ENCODE results near the gene ABHD5.

ABHD5 gene

DNA sequence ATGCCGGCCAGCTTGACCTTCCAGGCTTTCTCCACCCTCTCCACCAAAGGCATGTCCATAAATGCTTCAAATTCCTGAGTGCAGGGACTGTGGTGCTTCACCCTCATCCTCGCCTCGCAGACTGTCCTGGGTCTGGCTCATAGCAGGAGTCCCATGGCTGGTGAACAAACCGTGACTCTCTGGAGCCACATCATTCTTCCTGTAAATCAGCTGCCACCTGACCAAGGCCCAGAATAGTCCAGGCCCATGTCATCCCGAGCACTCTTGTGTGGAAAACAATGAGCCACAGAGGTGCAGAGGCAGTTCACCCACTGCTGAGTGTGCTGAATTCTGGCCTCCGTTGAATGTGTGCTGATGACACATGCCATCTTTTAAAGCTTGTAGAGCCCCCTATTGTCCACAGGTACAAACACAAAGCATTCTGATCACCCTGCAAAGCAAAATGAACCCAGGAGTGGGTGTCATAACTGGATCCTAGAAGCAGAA, 68.6 kb downstream of the ABHD5 start:
- DNase-seq, result no peak

- no peak for DNase-seq
These were observed 69.2 kb downstream of the ABHD5 start for GRCh38 chr3:43759938-43760337.

DNA sequence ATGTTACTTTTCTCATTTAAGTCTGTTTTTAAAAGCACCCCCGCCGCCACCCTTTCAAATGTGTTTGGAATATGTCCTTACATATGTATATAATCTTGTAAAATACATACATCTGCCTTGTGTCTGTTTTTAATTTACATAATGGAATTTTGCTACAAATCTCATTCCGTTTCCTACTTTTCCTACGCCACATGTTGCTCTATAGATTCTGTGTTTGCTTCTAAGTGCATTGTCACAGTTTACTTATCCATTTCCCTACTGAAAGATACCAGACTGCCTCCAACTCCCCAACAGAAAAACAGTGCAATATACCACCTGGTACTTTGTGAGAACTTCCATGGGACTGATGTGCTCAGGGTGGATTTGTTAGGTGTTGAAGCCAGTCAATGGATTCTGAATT, 70.2 kb downstream of the ABHD5 start:
- no peak for DNase-seq

DNA sequence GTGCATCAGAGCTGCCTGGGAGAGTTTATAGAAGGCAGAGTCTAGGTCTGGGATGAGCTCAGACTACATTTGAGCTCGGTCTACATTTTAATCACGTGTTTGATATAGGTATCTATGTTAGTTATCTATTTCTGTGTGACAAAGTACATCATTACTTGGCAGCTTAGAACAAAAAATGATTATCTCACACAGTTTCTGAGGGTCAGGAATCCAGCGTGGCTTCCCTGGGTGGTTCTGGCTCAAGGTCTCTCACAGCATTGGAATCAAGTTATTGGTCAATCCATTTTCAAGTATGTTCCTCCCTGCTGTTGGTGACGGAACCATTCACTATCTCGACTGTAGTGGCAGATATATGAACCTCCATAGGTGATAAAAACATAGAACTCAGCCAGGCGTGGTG, 71.7 kb downstream of the ABHD5 start:
- no peak for DNase-seq

DNA sequence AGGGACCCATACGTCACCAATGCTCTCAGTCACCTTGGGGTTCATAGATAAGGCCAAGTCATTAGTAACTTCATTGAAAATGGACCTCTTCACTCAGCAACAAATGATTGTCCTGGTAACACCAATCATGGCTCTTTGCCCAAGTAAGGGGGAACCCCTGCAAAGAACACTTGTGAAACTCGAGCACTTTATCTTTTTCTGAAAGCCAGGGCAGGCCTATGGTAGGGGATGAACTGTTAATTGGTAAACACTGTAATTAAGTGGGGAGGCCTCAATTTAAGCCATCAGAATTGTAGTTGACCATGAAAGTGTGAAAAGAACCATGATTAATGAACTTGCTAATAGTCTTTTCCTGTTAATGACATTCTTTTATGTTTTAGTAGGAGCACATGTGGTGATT, 73.3 kb downstream of the ABHD5 start:
- DNase-seq, result no peak

- no peak for DNase-seq
These were observed 73.7 kb downstream of the ABHD5 start for GRCh38 chr3:43764471-43764870.

DNA sequence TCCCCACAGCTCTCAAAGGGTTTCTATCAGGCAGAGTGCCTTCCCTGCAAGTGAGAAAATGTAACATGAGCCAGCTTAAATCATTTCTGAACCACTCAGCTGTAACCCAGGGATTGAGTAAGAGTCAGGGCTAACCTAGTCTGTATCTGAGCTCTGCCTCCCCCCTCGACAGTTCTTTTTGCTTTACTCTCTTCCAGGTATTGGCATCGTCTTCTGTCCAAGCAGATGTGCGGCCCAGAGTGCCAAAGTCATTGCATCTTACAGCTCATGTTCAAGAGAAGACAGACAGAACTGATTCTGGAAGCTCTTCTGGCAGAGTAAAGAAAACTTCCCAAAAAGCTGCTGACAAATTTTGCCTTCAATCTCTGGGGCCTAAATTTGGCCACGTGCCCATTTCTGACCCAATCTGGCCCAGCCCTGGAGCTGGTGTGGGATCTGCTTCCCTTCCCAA, 74.8 kb downstream of the ABHD5 start:
- no peak for DNase-seq

DNA sequence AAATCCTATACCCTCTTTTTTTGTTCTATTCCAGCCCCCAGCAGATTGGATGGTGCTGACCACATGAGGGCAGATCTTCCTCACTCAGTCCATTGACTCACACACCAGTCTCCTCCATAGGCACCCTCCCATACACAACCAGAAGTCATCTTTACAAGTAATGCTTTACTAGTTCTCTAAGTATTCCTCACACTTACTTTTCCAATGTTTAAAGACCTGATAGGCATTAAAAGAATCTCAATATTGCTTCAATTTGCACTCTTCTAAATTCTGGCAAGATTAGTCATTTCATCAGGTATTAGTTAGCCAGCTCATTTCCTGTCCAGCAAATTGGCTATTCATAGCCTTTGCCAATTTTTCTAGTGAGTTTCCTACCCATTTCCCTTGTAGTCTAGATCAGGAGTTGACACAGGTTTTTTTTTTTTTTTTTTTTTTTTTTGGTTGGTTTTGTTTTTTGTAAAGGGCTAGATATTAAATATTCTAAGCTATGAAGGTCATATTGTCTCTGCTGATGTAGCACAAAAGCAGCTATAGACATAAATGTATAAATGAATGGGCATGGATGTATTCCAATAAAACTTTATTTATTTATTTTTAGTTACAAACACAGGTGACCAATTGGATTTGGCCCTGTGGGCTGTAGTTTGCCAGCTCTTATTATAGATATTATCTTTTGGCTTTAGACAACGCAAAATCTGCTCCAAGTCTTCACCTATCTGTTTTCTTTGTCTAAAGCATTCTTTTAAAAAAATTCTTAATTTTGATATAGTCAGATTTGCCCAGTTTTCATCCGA, 76.1 kb downstream of the ABHD5 start:
- no peak for DNase-seq

GRCh38 chr3:43768381-43768973, 77.7 kb downstream of the ABHD5 start:
- no peak for DNase-seq

GRCh38 chr3:43769097-43769884, 78.6 kb downstream of the ABHD5 start:
- DNase-seq, result peak; percentile 20

- DNase-seq, result no peak
These were observed 79.2 kb downstream of the ABHD5 start for GRCh38 chr3:43769885-43770425.

DNA sequence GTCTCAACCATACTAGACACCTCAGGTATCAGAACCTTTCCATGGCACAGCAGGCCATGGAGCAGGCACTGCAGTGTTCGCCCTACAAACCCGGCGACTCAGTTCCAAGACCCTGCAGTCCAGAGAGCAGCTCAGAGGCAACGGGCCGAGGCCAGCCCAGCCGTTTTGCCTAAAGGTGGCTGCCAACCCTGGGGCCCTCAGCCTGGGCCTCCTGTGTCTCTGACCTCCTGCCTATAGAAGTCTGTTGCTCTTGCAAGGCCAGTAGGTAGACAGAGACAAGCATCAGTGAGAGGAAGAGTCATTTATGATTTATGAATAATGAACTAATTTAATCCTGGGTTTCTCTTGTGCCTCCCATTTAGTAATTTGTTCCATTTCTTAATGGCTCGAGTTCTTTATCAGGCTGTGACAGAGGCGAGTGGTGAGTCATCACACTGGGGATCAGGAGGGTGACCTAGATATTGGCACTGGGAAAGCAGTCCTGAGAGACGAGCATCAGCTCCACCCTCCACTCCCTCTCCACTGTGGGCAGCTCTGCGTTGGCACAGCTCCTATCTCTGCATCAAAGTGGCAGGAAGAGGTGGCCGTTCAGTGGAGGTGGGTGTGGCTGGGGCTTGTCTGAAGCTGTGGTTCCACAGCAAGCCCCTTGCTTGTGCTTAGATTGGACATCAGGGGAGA, 79.8 kb downstream of the ABHD5 start:
- DNase-seq, result no peak

- DNase-seq, result no peak
These were observed 80.9 kb downstream of the ABHD5 start for GRCh38 chr3:43771610-43772009.

- DNase-seq, result no peak
These were observed 82.7 kb downstream of the ABHD5 start for GRCh38 chr3:43773273-43774094.

DNA sequence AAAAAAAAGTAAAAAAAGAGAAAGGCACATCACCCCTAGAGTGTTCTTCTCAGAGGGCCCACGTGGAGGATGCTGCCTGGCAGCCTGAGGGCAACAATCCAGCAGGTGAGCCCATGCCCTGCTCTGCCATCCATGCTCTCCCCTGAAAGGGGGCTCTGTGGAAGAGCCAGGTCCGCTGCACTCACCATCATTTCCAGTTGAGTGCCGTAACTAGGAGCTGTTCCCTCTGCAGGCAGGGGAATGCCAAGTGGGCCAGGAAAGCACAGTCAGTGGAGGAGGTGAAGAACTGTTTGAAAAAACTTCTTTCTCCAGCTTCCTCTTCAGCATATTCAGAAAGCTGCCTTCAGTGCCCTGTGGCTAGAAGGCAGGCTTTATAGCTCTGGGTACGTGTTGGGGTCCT, 84.1 kb downstream of the ABHD5 start:
- DNase-seq, result no peak

- no peak for DNase-seq
These were observed 85.4 kb downstream of the ABHD5 start for GRCh38 chr3:43776101-43776500.

- DNase-seq, result no peak
These were observed 89.1 kb downstream of the ABHD5 start for GRCh38 chr3:43779850-43780249.

- DNase-seq, result no peak
These were observed 91.8 kb downstream of the ABHD5 start for GRCh38 chr3:43782541-43782940.
